Measurements from ENCODE around the gene FOXJ3.

Gene FOXJ3

DNA sequence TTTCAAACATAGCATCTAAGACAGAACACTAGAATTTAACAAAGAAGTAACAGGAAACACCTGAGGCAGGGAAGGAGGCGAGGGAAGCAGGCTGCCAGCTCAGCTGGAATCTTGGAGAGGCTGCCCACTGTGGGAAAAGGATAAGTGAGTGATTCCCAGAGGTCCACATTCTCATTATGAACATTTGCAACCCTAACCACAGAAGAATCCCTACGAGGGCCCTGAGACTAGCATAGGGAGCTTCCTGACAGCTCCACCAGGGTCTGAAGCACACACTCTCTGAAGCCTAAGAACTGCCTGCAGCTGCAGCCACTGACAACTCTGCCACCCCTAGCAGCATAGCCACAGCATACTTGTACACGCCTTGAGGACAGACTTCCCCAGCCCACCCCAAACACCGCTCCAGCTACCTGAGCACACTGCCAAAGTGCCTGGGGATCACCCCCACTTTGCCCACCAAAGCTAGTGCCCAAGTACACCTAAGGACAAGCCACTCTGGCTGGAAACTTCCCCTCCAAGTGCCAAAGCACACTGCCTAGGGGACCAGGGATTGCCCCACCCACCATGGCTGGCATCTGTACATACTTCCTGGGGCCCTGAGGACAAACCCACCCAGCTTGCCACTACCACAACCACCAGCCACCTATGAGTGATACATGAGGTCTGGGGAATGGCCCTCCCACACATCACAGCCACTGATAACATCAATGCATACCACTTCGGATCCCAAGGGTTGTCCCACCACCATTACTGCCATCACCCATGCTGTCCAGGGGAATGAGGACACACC, 93.9 kb downstream of the FOXJ3 start:
- Histone ChIP-seq H3K36me3 (ENCODE audit: control insufficient read depth in 1 of 2, insufficient read depth in 2 of 2, low read length in 2 of 2) (no peaks in the 10 kb centered on the region), H3K27ac (ENCODE audit: low read length) (no peak overlapping the region), H3K27me3 (ENCODE audit: low read depth, low read length) (no peaks in the 10 kb centered on the region), H3K4me1 (ENCODE audit: control insufficient read depth in 1 of 2, insufficient read depth in 2 of 2, low read length in 2 of 2) (no peaks in the 10 kb centered on the region), H3K4me3 (ENCODE audit: low read depth in 1 of 2, low read length in 2 of 2) (no peak overlapping the region), H3K9me3 (ENCODE audit: control insufficient read depth in 1 of 2, low read length in 2 of 2) (peaks cover 0 to 11% of the 10 kb centered on the region in 2 donors)

DNA sequence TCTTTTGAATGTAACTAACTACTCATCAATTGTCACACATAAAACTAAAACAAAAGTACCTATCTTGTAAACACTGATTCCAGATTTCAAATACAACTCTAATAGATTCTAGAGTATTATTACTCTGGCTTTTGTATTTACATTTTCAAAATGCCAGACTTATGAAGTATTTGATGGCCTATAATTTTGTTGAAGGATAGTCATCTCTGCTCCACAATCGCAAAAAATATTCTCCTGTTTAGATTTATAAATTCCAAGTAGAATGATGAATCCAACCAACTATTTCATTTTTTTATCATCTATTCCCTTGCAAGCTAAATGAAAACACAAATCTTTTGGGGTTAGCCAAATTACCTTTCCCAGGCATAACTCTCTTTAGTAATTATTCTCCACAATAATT, 95.5 kb downstream of the FOXJ3 start:
- Histone ChIP-seq H3K9me3 (ENCODE audit: control insufficient read depth in 1 of 2, low read length in 2 of 2) (peaks cover 0 to 11% of the 10 kb centered on the region in 2 donors), H3K27me3 (ENCODE audit: low read depth, low read length) (no peaks in the 10 kb centered on the region), H3K27ac (ENCODE audit: low read length) (no peak overlapping the region), H3K4me3 (ENCODE audit: low read depth in 1 of 2, low read length in 2 of 2) (no peak overlapping the region), H3K4me1 (ENCODE audit: control insufficient read depth in 1 of 2, insufficient read depth in 2 of 2, low read length in 2 of 2) (no peaks in the 10 kb centered on the region), H3K36me3 (ENCODE audit: control insufficient read depth in 1 of 2, insufficient read depth in 2 of 2, low read length in 2 of 2) (no peaks in the 10 kb centered on the region)

- Histone ChIP-seq H3K4me3 (ENCODE audit: low read depth in 1 of 2, low read length in 2 of 2) (no peak overlapping the region), H3K4me1 (ENCODE audit: control insufficient read depth in 1 of 2, insufficient read depth in 2 of 2, low read length in 2 of 2) (no peaks in the 10 kb centered on the region), H3K36me3 (ENCODE audit: control insufficient read depth in 1 of 2, insufficient read depth in 2 of 2, low read length in 2 of 2) (no peaks in the 10 kb centered on the region), H3K27ac (ENCODE audit: low read length) (no peak overlapping the region), H3K9me3 (ENCODE audit: control insufficient read depth in 1 of 2, low read length in 2 of 2) (peaks cover 0 to 11% of the 10 kb centered on the region in 2 donors), H3K27me3 (ENCODE audit: low read depth, low read length) (no peaks in the 10 kb centered on the region)
Measured at GRCh38 chr1:42239041-42239440, 96.0 kb downstream of the FOXJ3 start.

GRCh38 chr1:42231253-42231652, 103.8 kb downstream of the FOXJ3 start:
- Histone ChIP-seq H3K27me3 (ENCODE audit: low read depth, low read length) (no peaks in the 10 kb centered on the region), H3K4me1 (ENCODE audit: control insufficient read depth in 1 of 2, insufficient read depth in 2 of 2, low read length in 2 of 2) (no peaks in the 10 kb centered on the region), H3K27ac (ENCODE audit: low read length) (no peak overlapping the region), H3K9me3 (ENCODE audit: control insufficient read depth in 1 of 2, low read length in 2 of 2) (no peaks in the 10 kb centered on the region), H3K36me3 (ENCODE audit: control insufficient read depth in 1 of 2, insufficient read depth in 2 of 2, low read length in 2 of 2) (no peaks in the 10 kb centered on the region), H3K4me3 (ENCODE audit: low read depth in 1 of 2, low read length in 2 of 2) (no peak overlapping the region)

DNA sequence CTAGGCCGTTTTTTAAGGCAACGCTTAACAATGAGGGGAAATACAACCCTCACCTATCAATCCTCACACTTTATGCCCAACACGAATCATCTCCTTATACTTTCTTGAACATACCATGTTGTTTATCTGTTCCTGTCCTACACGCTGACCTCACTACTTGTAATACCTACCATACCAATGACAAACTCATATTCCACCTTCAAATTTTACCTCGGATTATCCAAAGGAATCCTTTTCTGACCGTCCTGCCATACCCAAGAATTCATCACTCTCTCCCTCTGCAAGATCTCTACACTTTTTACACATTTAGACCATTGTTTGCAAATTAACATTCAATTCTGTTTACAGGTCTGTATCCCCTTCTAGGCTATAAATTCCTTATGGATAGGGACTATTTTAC, 106.1 kb downstream of the FOXJ3 start:
- H3K36me3 ChIP-seq (ENCODE audit: control insufficient read depth in 1 of 2, insufficient read depth in 2 of 2, low read length in 2 of 2), result no peaks in the 10 kb centered on the region
- peaks cover 0 to 6% of the 10 kb centered on the region in 2 donors for H3K4me1 ChIP-seq (ENCODE audit: control insufficient read depth in 1 of 2, insufficient read depth in 2 of 2, low read length in 2 of 2)
- H3K27me3 ChIP-seq (ENCODE audit: low read depth, low read length), result no peaks in the 10 kb centered on the region
- H3K9me3 ChIP-seq (ENCODE audit: control insufficient read depth in 1 of 2, low read length in 2 of 2), result no peaks in the 10 kb centered on the region
- no peak overlapping the region for H3K27ac ChIP-seq (ENCODE audit: low read length)
- H3K4me3 ChIP-seq (ENCODE audit: low read depth in 1 of 2, low read length in 2 of 2), result no peak overlapping the region

DNA sequence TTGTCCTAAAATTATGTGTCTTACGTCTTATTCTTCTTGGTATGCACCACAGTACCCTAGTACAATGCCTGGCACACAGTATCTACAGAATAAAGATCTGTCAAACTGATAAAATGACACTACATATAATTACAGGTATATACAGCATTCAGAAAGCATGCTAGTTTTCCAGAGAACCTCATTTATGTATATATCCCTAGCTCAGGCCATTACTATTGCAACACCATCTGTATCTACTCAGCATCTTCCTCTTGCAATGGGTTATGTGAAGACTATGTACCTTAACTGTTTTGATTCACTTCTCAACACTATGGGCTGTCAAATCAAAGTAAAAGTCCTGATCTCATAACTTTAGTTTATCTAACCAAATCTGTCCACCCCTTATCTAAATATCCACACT, 112.0 kb downstream of the FOXJ3 start:
- no peak overlapping the region for H3K4me3 ChIP-seq (ENCODE audit: low read depth in 1 of 2, low read length in 2 of 2)
- H3K27me3 ChIP-seq (ENCODE audit: low read depth, low read length), result no peaks in the 10 kb centered on the region
- peaks cover 0 to 6% of the 10 kb centered on the region in 2 donors for H3K4me1 ChIP-seq (ENCODE audit: control insufficient read depth in 1 of 2, insufficient read depth in 2 of 2, low read length in 2 of 2)
- no peaks in the 10 kb centered on the region for H3K9me3 ChIP-seq (ENCODE audit: control insufficient read depth in 1 of 2, low read length in 2 of 2)
- H3K36me3 ChIP-seq (ENCODE audit: control insufficient read depth in 1 of 2, insufficient read depth in 2 of 2, low read length in 2 of 2), result no peaks in the 10 kb centered on the region
- no peak overlapping the region for H3K27ac ChIP-seq (ENCODE audit: low read length)

DNA sequence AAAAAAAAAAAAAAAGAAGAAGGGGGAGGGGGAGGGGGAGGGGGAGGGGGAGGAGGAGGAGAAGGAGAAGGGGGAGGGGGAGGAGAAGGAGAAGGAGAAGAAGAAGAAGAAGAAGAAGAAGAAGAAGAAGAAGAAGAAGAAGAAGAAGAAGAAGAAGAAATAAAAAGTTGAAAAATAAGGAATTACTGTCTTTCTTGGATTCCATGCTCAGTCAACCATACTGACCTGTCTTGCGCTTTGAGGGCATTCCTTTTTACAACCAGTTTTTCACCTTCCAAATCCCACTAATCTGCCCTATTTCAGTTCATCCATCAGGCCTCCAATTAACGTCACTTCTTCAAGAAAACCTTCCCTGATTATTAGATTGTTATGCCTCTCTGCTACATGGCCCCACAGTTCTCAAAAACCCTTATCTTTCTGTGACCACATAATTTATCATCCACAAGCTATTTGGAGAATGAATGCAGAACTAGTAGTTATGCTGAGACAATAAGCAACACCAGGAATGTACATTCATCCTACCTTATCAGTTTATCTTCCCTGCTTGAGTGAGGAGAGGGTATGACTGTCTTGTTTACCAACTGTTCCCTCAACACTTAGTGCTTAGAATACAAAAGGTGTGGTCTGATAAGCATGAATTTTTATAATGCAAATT, 113.0 kb downstream of the FOXJ3 start:
- no peaks in the 10 kb centered on the region for H3K36me3 ChIP-seq (ENCODE audit: control insufficient read depth in 1 of 2, insufficient read depth in 2 of 2, low read length in 2 of 2)
- H3K27ac ChIP-seq (ENCODE audit: low read length), result no peak overlapping the region
- H3K4me1 ChIP-seq (ENCODE audit: control insufficient read depth in 1 of 2, insufficient read depth in 2 of 2, low read length in 2 of 2), result peaks cover 0 to 6% of the 10 kb centered on the region in 2 donors
- H3K9me3 ChIP-seq (ENCODE audit: control insufficient read depth in 1 of 2, low read length in 2 of 2), result no peaks in the 10 kb centered on the region
- no peaks in the 10 kb centered on the region for H3K27me3 ChIP-seq (ENCODE audit: low read depth, low read length)
- no peak overlapping the region for H3K4me3 ChIP-seq (ENCODE audit: low read depth in 1 of 2, low read length in 2 of 2)

- H3K4me3 ChIP-seq (ENCODE audit: low read depth in 1 of 2, low read length in 2 of 2), result no peak overlapping the region
- H3K36me3 ChIP-seq (ENCODE audit: control insufficient read depth in 1 of 2, insufficient read depth in 2 of 2, low read length in 2 of 2), result no peaks in the 10 kb centered on the region
- H3K9me3 ChIP-seq (ENCODE audit: control insufficient read depth in 1 of 2, low read length in 2 of 2), result no peaks in the 10 kb centered on the region
- H3K27me3 ChIP-seq (ENCODE audit: low read depth, low read length), result no peaks in the 10 kb centered on the region
- H3K27ac ChIP-seq (ENCODE audit: low read length), result no peak overlapping the region
- H3K4me1 ChIP-seq (ENCODE audit: control insufficient read depth in 1 of 2, insufficient read depth in 2 of 2, low read length in 2 of 2), result peaks cover 0 to 6% of the 10 kb centered on the region in 2 donors
Measured at GRCh38 chr1:42221456-42221855, 113.6 kb downstream of the FOXJ3 start.

DNA sequence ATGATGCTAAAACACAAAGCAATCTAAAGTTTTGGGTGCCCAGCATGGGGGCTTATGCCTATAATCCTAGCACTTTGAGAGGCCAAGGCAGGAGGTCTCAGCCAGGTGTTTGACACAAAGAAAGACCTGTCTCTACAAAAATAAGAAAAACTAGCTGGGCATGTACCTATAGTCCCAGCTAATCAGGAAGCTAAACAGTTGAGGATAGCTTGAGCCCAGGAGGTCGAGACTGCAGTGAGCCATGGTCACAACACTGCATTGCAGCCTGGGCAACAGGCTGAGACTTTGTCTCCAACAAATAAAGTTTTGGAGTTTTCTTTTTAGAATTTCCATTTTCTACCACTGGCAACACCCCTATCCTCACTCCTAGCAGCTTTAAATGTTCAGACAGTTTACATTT, 115.4 kb downstream of the FOXJ3 start:
- H3K27ac ChIP-seq (ENCODE audit: low read length), result no peak overlapping the region

GRCh38 chr1:42214447-42214871, 120.6 kb downstream of the FOXJ3 start:
- Histone ChIP-seq H3K36me3 (ENCODE audit: control insufficient read depth in 1 of 2, insufficient read depth in 2 of 2, low read length in 2 of 2) (peaks cover 0 to 4% of the 10 kb centered on the region in 2 donors), H3K4me1 (ENCODE audit: control insufficient read depth in 1 of 2, insufficient read depth in 2 of 2, low read length in 2 of 2) (peaks cover 6% of the 10 kb centered on the region in 2 donors), H3K27ac (ENCODE audit: low read length) (no peak overlapping the region), H3K4me3 (ENCODE audit: low read depth in 1 of 2, low read length in 2 of 2) (no peak overlapping the region), H3K27me3 (ENCODE audit: low read depth, low read length) (no peaks in the 10 kb centered on the region), H3K9me3 (ENCODE audit: control insufficient read depth in 1 of 2, low read length in 2 of 2) (no peaks in the 10 kb centered on the region)

More for the DNA sequence above, 115.4 kb downstream of the FOXJ3 start:
- no peaks in the 10 kb centered on the region for H3K27me3 ChIP-seq (ENCODE audit: low read depth, low read length)
- H3K36me3 ChIP-seq (ENCODE audit: control insufficient read depth in 1 of 2, insufficient read depth in 2 of 2, low read length in 2 of 2), result no peaks in the 10 kb centered on the region
- H3K4me1 ChIP-seq (ENCODE audit: control insufficient read depth in 1 of 2, insufficient read depth in 2 of 2, low read length in 2 of 2), result peaks cover under 1 to 3% of the 10 kb centered on the region in 2 donors
- H3K9me3 ChIP-seq (ENCODE audit: control insufficient read depth in 1 of 2, low read length in 2 of 2), result no peaks in the 10 kb centered on the region
- H3K4me3 ChIP-seq (ENCODE audit: low read depth in 1 of 2, low read length in 2 of 2), result no peak overlapping the region

GRCh38 chr1:42211224-42211623, 123.8 kb downstream of the FOXJ3 start:
- Histone ChIP-seq H3K27ac (ENCODE audit: low read length) (no peak overlapping the region), H3K4me3 (ENCODE audit: low read depth in 1 of 2, low read length in 2 of 2) (no peak overlapping the region), H3K36me3 (ENCODE audit: control insufficient read depth in 1 of 2, insufficient read depth in 2 of 2, low read length in 2 of 2) (peaks cover 0 to 4% of the 10 kb centered on the region in 2 donors), H3K27me3 (ENCODE audit: low read depth, low read length) (no peaks in the 10 kb centered on the region), H3K9me3 (ENCODE audit: control insufficient read depth in 1 of 2, low read length in 2 of 2) (no peaks in the 10 kb centered on the region), H3K4me1 (ENCODE audit: control insufficient read depth in 1 of 2, insufficient read depth in 2 of 2, low read length in 2 of 2) (peaks cover 6% of the 10 kb centered on the region in 2 donors)

Data from muscle layer of duodenum (tissue), 2 donors.